ENCODE results near the gene DGKI. TPM values are rescaled to one million over a fixed set of nuclear protein-coding genes. Genes with fewer than 3 reads are reported as not detected.
A peak's percentile ranks its signal among the peaks of the same experiment; 100 is the strongest.

Gene DGKI
- total RNA-seq, 1 experiment from 2014 or later: 0.55 TPM

- Histone ChIP-seq H4K8ac (replicated peaks; ENCODE audit: insufficient read length, low read depth, low read length) (no peak overlapping the region), H3K4ac (ENCODE audit: low read depth, low read length) (no peak overlapping the region; the same call in 1 of the 2 replicates), H3K27ac (ENCODE audit: insufficient read length, low read depth, low read length) (no peak overlapping the region), H4K20me1 (ENCODE audit: control insufficient read depth, insufficient read depth, insufficient read length) (no peaks in the 10 kb centered on the region), H2BK120ac (ENCODE audit: low read depth, low read length, poor library complexity, severe bottlenecking) (no peak overlapping the region), H3K4me1 (ENCODE audit: insufficient read depth, low read length) (peaks cover 10% of the 10 kb centered on the region), H2BK15ac (ENCODE audit: low read depth, low read length) (no peak overlapping the region), H2BK5ac (ENCODE audit: insufficient read length, low read length) (no peak overlapping the region), H3K79me1 (ENCODE audit: insufficient read depth, low read depth, low read length, poor library complexity, severe bottlenecking) (no peaks in the 10 kb centered on the region), H3K14ac (ENCODE audit: insufficient read depth, low read length) (no peak overlapping the region), H3K18ac (ENCODE audit: insufficient read length, low read depth, low read length) (peak overlapping the region; percentile 68), H3K4me2 (ENCODE audit: insufficient read depth, insufficient read length, low read length) (no peak overlapping the region), H3K9me3 (ENCODE audit: control insufficient read depth, low read depth, low read length) (no peaks in the 10 kb centered on the region), H2BK12ac (ENCODE audit: insufficient read length, low read depth, low read length) (no peak overlapping the region), H3K79me2 (ENCODE audit: insufficient read depth, low read length) (no peaks in the 10 kb centered on the region), H3K56ac (ENCODE audit: insufficient read length, low read depth, low read length) (no peak overlapping the region), H3K23me2 (ENCODE audit: insufficient read length, low read depth, low read length, poor library complexity, severe bottlenecking) (no peaks in the 10 kb centered on the region), H2AK5ac (ENCODE audit: insufficient read length, low read length) (no peak overlapping the region), H3K23ac (ENCODE audit: insufficient read length, low read depth, low read length) (no peak overlapping the region), H3T11ph (ENCODE audit: low read length) (no peak overlapping the region), H2BK20ac (ENCODE audit: low read depth, low read length, poor library complexity, severe bottlenecking) (no peak overlapping the region), H4K91ac (ENCODE audit: insufficient read length, low read depth, low read length) (peak overlapping the region; percentile 83), H2AFZ (ENCODE audit: low read length) (no peak overlapping the region), H3K27me3 (ENCODE audit: insufficient read depth, low read length) (no peaks in the 10 kb centered on the region), H4K5ac (ENCODE audit: insufficient read length, low read depth, low read length) (no peak overlapping the region), H3K9ac (ENCODE audit: extremely low read depth, insufficient read length, low read length) (no peak overlapping the region)
- Mint-ChIP-seq H3K9me3 (peaks cover 0 to 3% of the 10 kb centered on the region in 2 experiments; a peak in 1 of 5 replicates), H3K27me3 (ENCODE audit: low read depth) (no peaks in the 10 kb centered on the region; the same call in 1 of the 2 replicates), H3K36me3 (ENCODE audit: insufficient read depth in 1 of 3, low read depth in 3 of 3) (peaks cover 0 to 3% (median 0%) of the 10 kb centered on the region in 3 experiments; a peak in 3 of 7 replicates), H3K4me3 (no peak overlapping the region), H3K4me1 (peaks cover 43 to 48% of the 10 kb centered on the region in 2 experiments), H3K27ac (peak overlapping the region in 1 of 3 experiments; percentile 70; a peak in 2 of 7 replicates)
- WGBS (ENCODE audit: extremely low coverage, insufficient read length, low lambda C conversion rate): no CpG with 5 or more reads among the region's 4 CpGs
- no peak for DNase-seq
- TF ChIP-seq, protein P1, sequence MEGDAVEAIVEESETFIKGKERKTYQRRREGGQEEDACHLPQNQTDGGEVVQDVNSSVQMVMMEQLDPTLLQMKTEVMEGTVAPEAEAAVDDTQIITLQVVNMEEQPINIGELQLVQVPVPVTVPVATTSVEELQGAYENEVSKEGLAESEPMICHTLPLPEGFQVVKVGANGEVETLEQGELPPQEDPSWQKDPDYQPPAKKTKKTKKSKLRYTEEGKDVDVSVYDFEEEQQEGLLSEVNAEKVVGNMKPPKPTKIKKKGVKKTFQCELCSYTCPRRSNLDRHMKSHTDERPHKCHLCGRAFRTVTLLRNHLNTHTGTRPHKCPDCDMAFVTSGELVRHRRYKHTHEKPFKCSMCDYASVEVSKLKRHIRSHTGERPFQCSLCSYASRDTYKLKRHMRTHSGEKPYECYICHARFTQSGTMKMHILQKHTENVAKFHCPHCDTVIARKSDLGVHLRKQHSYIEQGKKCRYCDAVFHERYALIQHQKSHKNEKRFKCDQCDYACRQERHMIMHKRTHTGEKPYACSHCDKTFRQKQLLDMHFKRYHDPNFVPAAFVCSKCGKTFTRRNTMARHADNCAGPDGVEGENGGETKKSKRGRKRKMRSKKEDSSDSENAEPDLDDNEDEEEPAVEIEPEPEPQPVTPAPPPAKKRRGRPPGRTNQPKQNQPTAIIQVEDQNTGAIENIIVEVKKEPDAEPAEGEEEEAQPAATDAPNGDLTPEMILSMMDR (conservative IDR thresholded peaks at IDR 0.05): no peak
Measured at GRCh38 chr7:137661634-137662033, 185.1 kb downstream of the DGKI start.
